Measurements from ENCODE around the gene GALT. TPM values are rescaled to one million over a fixed set of nuclear protein-coding genes. Genes with fewer than 3 reads are reported as not detected.

Gene GALT
- total RNA-seq, 1 donor from 2014 or later = 32.1 TPM

DNA sequence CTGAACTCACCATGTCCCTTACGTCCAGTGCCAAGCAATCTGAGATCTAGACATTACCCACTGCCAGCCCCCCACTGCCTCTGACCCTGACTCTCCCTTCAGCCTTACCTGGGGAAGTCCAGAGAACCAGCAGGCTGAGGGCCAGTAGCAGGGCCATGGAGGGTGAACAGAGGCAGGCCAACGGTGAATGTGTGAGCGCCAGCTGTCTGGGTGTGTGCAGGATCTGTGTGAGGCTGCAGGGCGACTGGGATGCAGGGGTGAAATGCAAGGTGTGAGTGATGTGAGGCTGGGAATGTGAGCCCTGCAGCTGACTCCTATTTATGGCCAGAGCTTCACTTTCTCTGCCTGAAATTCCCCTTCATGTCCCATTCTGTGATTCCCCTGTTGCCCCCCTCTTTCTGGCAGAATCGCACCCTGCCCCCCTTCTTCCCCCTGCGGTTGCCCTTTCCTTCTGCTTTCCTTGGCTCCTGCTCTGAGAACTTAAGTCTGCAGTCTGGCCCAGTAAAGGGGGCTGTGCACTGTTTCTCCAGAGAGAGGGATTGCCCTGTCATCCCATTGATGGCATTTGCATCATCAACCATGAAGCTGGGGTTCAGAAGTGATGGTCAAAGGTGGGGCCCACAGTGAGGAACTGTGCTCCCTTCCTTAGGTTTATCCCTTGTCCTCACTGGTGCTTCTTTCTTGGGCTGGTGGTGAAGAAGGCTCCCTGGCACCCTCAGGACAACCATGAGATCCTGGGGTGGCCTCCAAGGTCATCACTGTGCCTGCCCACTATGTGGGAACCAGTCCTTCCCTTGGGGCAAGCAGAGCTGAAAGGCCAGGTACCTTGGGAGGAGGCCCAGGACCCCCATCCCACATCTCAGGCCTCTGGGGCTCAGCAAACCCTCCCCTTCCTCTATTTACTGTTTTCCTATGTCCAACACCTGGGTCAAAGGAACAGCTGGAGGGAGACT lies 44.8 kb downstream of the GALT start, which contains the start of gene CCL19:
Gene CCL19 (minus strand): TSS at position 294 of the 953 bp plus-strand sequence. CDS start 137 bp downstream, at position 157.
- H4K20me1 ChIP-seq (ENCODE audit: low read depth) = no peaks in the 10 kb centered on the region
- no peak for DNase-seq (ENCODE audit: low spot score)
- no peak for TF ChIP-seq EZH2phosphoT487 (IDR thresholded peaks at IDR 0.05)
- TF ChIP-seq EZH2 (IDR thresholded peaks at IDR 0.05) = no peak
- TF ChIP-seq CTCF (IDR thresholded peaks at IDR 0.05) = no peak
- H3K4me1 ChIP-seq = peaks cover 4% of the 10 kb centered on the region
- H3K79me2 ChIP-seq (ENCODE audit: low read depth) = no peaks in the 10 kb centered on the region
- Mint-ChIP-seq H3K9me3 (peaks cover 3% of the 10 kb centered on the region), H3K27ac (no peak within 1 kb of the TSS), H3K4me3 (no peak within 1 kb of the TSS), H3K36me3 (peaks cover 4% of the 10 kb centered on the region), H3K4me1 (peaks cover 18% of the 10 kb centered on the region), H3K27me3 (ENCODE audit: insufficient read depth, low read depth) (peaks cover 6% of the 10 kb centered on the region)
- no peaks in the 10 kb centered on the region for H3K9me3 ChIP-seq (ENCODE audit: low read depth)
- H3K4me2 ChIP-seq = no peak within 1 kb of the TSS
- H3K36me3 ChIP-seq = no peaks in the 10 kb centered on the region
- H3K4me3 ChIP-seq = no peak within 1 kb of the TSS
- no peaks in the 10 kb centered on the region for H3K27me3 ChIP-seq
- H3K27ac ChIP-seq = no peak within 1 kb of the TSS
- no peak within 1 kb of the TSS for H3K9ac ChIP-seq
- no peak within 1 kb of the TSS for H2AFZ ChIP-seq (replicated peaks)
- no peaks in the 10 kb centered on the region for H3F3A ChIP-seq (ENCODE audit: low read depth)

GRCh38 chr9:34691936-34692315 lies 45.5 kb downstream of the GALT start:
- no peak overlapping the region for H3K4me3 Mint-ChIP-seq
- H3K4me1 Mint-ChIP-seq = peaks cover 14% of the 10 kb centered on the region
- Histone ChIP-seq H3F3A (ENCODE audit: low read depth) (no peaks in the 10 kb centered on the region), H4K20me1 (ENCODE audit: low read depth) (no peaks in the 10 kb centered on the region), H3K27me3 (no peaks in the 10 kb centered on the region), H3K79me2 (ENCODE audit: low read depth) (no peaks in the 10 kb centered on the region), H2AFZ (replicated peaks) (no peak overlapping the region), H3K9ac (no peak overlapping the region), H3K36me3 (no peaks in the 10 kb centered on the region), H3K4me2 (no peak overlapping the region), H3K4me1 (peaks cover 4% of the 10 kb centered on the region), H3K4me3 (no peak overlapping the region), H3K27ac (no peak overlapping the region), H3K9me3 (ENCODE audit: low read depth) (no peaks in the 10 kb centered on the region)
- no peak overlapping the region for H3K27ac Mint-ChIP-seq
- peaks cover 3% of the 10 kb centered on the region for H3K9me3 Mint-ChIP-seq
- DNase-seq (ENCODE audit: low spot score) = no peak
- H3K27me3 Mint-ChIP-seq (ENCODE audit: insufficient read depth, low read depth) = peaks cover 6% of the 10 kb centered on the region
- H3K36me3 Mint-ChIP-seq = peaks cover 4% of the 10 kb centered on the region
- TF ChIP-seq CTCF (IDR thresholded peaks at IDR 0.05) (no peak), EZH2phosphoT487 (IDR thresholded peaks at IDR 0.05) (no peak), EZH2 (IDR thresholded peaks at IDR 0.05) (no peak)

DNA sequence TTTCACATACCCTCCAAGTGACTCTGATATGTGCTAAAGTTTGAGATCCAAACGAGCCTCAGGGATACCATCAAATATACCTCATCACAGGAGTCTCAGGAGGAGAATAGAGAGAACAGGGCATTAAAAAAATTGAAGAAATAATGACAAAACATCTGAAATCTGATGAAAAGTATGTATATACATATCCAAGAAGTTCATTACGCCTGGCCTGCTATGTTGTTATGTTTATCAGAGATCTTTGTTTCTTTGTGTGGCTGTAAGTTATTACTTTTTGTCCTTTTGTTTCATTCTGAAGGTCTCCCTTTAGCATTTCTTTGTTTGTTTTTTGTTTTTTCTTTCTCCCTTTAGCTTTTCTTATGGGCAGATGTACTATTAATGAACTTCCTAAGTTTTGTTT lies 47.1 kb downstream of the GALT start:
- H4K20me1 ChIP-seq (ENCODE audit: low read depth) = no peaks in the 10 kb centered on the region
- H3K79me2 ChIP-seq (ENCODE audit: low read depth) = no peaks in the 10 kb centered on the region
- H3K9me3 Mint-ChIP-seq = peaks cover 3% of the 10 kb centered on the region
- no peak for TF ChIP-seq CTCF (IDR thresholded peaks at IDR 0.05)
- TF ChIP-seq EZH2phosphoT487 (IDR thresholded peaks at IDR 0.05) = no peak
- TF ChIP-seq EZH2 (IDR thresholded peaks at IDR 0.05) = no peak
- no peak overlapping the region for H3K27ac Mint-ChIP-seq
- DNase-seq (ENCODE audit: low spot score) = no peak
- peaks cover 13% of the 10 kb centered on the region for H3K27me3 ChIP-seq
- no peak overlapping the region for H3K9ac ChIP-seq
- H3K4me2 ChIP-seq = no peak overlapping the region
- no peaks in the 10 kb centered on the region for H3F3A ChIP-seq (ENCODE audit: low read depth)
- no peak overlapping the region for H3K27ac ChIP-seq
- no peaks in the 10 kb centered on the region for H3K4me1 Mint-ChIP-seq
- peaks cover 4% of the 10 kb centered on the region for H3K36me3 Mint-ChIP-seq
- H3K9me3 ChIP-seq (ENCODE audit: low read depth) = no peaks in the 10 kb centered on the region
- H3K36me3 ChIP-seq = no peaks in the 10 kb centered on the region
- H3K27me3 Mint-ChIP-seq (ENCODE audit: insufficient read depth, low read depth) = peaks cover 6% of the 10 kb centered on the region
- H2AFZ ChIP-seq (replicated peaks) = no peak overlapping the region
- H3K4me3 Mint-ChIP-seq = no peak overlapping the region
- no peak overlapping the region for H3K4me3 ChIP-seq
- H3K4me1 ChIP-seq = peaks cover 4% of the 10 kb centered on the region

All from neural progenitor cell (in vitro differentiated cells).